ENCODE measurements around the gene CDH23.

CDH23 gene

DNA sequence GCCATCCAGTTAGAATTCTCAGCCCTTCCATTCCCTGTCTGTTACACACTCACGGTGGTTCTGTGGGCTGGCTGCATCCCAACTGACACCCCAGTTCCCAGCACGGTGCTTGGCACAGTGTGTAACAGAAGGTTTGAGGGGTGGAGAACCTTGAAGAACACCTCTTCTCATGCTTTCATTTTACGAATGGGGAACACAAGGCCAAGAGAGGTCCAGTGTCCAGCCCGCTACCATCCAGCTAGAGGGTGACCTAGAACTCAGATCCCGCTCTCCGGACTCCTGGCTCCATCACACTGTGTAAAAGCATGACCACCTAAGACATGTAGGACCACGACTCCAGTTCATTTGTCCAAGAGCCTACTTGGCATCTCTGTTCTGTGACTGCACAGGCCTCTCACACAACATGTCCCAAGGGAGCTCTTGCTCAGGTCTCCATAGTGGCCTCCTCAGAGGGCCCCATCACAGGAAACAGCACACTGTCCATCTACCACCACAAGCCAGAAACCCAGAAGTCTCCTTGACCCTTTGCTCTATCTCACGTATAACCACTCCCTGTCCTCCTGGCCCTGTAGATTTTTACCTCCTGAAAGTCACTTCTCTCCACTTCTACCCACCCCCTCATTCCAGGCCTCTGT, 2.8 kb upstream of the CDH23 start:
- no peak for DNase-seq

- DNase-seq: no peak
Observed at GRCh38 chr10:71394926-71395562, 1.7 kb upstream of the CDH23 start.

DNA sequence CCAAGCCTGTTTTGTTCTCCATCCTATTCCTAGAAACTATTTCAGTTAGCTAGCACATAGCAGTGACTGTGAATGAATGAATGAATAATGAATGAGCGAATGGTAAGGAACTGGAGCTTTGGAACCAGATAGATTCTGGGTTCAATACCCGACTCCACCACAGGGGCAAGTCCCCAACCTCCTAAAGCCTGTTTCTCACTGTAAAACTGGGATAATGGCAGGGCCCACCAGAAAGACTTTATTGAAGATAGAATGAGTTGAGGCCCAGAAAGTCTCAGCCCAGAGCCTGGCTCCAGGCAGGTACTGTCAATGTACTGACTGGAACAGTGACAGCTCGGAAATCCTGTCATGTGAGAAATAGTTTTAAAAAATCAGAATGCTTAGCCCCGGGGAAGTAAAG, 1.1 kb upstream of the CDH23 start:
- no peak for DNase-seq

DNA sequence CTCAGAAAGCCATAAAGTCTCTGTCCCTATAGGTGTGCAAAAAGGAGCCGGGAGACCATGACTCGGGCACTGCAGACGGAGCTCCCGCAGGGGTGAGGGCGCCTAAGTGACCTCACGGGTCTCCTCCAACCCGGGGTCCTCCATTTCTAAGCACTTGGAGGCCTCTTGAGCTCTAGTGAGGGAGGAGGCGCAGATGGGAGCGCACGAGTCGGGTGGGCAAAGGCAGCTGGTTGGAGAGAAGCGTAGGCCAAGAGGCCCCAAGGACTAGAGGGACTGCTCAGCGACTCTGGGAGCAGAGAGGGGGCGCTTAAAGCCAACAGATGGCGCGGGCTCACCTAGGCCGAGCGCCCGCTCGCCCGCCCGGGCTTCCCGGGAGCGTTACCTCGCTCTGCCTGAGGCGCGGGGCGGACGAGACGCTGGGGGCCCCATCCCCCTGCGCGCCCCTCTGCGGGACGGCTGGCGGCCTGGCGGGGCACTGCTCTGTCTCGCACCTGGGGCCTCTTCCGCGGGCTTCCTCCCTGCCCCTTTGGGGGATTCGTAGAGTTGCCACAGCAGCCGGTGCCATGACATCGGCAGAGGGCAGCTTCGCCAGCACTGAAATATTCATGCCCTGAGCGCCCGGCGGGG, 523 bp upstream of the CDH23 start:
- peak; percentile 35 for DNase-seq

DNA sequence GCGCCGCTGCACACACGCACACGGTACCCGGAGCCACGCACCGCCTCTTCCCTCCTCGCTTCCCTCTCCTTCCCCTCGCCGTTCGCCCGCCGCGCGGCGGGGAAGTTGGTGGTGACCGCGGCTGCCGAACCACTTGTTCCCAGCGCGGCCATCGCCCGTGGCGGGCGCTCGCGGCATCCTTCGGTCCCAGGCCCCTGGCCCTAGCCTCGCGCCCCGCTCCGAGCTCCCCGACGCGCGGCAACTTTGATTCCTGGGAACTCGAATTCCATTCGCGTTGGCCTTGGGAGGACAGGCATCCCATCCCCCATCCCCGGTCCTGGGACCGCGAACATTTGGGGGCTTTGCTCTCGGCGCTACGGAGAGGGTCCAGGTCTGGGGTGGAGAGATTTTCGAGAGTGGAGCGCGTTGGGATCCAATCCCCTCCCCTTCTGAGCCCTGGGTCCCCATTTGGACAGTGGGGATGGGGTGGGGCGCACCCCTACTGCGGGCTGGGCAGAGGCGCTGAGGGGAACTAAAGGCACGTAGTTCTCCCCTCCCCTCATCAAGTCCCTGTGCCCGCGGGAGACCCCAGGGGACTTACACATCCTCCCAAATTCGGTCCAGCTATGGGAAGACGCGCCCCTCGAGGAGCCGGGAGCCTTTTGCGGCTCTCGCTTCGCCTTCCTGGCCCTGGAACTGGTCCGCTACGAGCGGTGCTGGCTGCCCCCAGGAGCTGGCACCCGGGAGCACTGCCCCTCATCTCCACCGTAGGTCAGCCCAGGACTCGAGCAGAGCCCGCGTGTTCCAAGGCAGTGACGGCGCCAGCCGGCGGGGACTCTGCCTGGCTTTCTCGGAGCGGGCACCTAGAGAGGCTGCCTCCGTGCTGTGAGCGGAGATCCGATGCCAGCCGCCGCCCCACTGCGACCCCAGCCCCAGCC, 834 bp downstream of the CDH23 start:
- no peak for DNase-seq

- no peak for DNase-seq
Observed at GRCh38 chr10:71398976-71399375, 2.3 kb downstream of the CDH23 start.

- DNase-seq: no peak
Observed at GRCh38 chr10:71399946-71400345, 3.2 kb downstream of the CDH23 start.

- DNase-seq: no peak
Observed at GRCh38 chr10:71401056-71401455, 4.3 kb downstream of the CDH23 start.

DNA sequence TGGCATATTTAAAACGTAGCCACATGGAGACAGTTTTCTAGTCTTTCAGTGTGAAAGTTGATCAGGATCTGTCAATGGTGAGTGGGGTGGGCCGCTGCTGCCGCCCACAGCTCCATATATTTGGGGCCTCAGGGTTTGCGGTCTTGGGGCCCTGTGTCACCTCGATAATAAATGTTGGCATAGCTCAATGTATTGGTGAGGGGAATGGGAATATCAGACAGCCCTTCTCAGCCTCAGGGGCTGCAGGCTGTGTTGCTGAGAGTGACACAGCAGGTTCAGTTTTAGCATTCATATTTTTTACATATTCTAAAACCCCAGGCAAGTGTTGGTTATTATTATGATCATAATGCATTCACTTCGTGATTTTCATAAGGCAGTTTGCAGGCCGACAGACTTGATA, 5.3 kb downstream of the CDH23 start:
- no peak for DNase-seq

DNA sequence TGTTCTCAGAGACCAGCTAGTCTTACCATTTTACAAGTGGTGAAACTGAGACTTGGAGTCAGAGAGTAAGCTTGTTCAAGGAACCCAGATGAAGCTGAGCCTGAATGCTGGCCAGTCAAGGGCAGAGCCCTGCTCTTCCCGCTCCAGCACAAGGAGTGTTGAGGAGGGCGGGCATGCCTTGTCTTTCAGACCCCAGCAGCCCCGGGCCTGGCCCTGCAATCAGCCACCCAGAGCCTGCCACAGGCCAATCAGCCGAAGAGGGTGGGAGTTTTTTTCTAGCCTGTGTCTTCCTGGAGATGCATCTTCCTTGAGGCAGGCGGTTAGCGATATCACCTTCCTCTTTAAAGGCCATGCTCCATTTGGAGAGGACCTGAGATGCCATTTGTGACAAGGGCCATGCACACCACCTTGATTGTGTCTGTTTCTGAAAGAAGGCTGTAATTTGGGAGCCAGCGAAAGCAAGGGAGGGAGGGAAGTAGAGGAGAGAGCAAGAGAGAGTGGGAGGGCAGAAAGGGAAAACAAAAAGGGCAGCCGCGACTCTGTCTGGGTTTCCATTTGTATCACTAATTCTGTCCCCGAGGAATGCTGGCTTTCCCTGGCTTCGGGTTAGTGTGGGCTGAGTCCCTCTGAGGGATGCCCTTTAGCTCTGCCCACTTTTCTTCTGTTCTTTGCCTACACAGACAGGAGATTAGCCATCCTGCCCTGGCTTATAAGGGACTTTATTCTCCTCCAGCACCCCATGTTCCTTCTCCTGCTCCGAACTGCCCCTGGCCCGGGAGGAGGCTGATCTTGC, 8.0 kb downstream of the CDH23 start:
- DNase-seq: no peak

DNA sequence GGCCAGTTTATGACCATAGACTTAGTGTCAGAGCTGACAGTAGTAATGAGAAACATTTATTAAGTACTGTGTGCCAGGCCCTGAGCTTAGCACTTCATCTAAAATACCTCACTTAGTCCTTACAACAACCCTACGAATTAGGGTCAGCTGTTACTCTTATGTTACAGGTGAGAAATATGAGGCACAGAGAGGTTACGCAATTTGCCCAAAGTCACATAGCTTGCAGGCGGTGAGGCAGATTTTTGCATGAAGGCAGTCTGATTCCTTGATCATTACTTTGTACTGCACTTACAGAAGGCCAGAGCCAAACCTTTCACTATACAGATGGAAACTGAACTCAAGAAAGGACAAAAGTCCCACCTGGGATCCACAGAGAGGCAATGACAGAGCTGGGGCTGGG, 10.2 kb downstream of the CDH23 start:
- DNase-seq: no peak

- DNase-seq: no peak
Observed at GRCh38 chr10:71408436-71409225, 11.9 kb downstream of the CDH23 start.

GRCh38 chr10:71409516-71410104, 12.9 kb downstream of the CDH23 start:
- no peak for DNase-seq

DNA sequence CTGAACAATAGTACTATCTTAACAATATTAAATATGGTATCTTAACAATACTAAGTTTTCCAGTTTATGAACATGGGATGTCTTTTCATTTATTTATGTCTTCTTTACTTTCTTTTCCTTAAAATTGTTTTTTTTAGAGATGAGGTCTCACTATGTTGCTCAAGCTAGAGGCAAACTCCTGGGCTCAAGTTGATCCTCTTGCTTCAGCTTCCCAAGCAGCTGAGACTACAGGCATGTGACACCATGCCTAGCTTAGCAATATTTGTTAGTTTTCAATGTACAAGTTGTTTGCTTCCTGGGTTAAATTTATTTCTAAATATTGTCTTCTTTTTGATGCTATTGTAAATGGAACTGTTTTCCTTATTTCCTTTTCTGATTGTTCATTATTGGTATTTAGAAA, 16.9 kb downstream of the CDH23 start:
- DNase-seq: no peak

GRCh38 chr10:71414359-71414758, 17.6 kb downstream of the CDH23 start:
- no peak for DNase-seq

DNA sequence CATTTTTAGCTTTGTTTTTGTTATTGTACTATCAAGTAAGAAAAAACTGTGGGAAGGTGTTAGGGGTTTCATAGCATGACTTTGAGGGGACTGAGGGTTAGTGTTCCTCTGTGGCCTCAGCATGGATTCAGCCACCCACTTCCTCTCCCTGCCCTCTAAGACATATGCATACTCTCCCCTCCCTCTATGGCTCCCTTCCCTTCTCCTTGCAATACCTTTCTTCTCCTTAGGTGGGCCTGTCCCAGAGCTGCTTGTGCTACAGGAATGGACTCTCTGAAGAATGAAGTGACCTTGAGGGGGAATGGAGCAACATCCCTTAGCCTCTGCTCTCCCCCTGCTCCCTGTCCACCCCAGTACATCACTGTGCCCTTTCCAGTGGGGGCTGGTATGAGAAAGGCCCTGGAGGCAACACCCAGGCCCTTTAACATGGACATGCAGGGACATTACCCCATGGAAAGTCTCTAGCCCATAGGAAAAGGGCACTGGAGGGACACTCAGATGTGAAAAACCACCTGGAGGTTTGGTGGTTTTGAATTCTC, 22.4 kb downstream of the CDH23 start:
- DNase-seq: no peak

DNA sequence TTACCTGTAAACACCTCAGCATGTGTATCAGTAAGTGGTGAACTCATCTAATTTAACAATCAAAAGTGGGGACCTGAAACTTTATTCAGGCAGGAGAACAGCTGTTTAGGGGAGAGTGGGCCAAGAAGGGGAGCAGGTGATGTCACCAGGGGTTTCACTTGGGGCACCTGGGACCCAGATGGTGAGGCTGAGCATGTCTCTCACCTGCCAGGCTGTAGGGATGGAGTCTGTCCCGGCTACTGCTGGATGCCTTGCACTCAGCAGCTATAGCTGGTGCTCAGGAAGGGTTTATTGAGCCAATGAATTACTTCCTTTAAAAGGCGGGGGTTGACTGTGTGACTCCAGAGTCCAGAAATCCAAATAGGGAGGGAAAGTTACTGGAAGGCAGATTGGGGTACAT, 23.0 kb downstream of the CDH23 start:
- DNase-seq: no peak

- no peak for DNase-seq
Observed at GRCh38 chr10:71421075-71421434, 24.3 kb downstream of the CDH23 start.

- DNase-seq: no peak
Observed at GRCh38 chr10:71423250-71423649, 26.5 kb downstream of the CDH23 start.

DNA sequence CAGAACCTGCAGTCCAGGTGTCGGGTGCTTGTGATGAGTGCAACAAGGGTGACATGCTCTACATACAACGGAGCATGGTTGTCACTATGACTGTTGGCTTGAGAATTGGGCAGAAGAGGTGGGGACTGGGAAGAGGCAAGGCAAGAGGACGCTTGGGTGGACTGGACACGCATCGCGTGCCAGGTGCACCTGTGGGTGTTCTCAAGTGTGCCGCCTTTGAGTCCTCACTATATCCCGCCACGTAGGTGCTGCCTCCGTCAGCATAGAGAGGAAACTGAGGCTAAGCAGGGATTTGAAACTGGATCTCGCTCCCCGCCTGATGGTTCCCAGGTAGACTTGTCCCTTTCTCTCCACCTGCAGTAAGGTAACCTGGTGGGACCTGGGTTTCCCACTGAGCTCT, 27.2 kb downstream of the CDH23 start:
- DNase-seq: no peak
